SU-DHL-6 (cell line): ENCODE measurements around the gene ZNF148.

Experiments
- H2AFZ ChIP-seq: fragments of 200-600 bp; sonication (generic); 2 replicates; pipeline ENCODE4 v1.6.1; 2014; ENCODE audit warnings: low read depth, mild to moderate bottlenecking, moderate library complexity, mixed read lengths, antibody characterized with exemption, low read length; ENCODE audit not compliant: severe bottlenecking
- H3F3A ChIP-seq: fragments of 200-600 bp; shearing (Covaris generic); 2 replicates; pipeline ENCODE4 v1.6.0; 2016; ENCODE audit warnings: antibody characterized with exemption, mild to moderate bottlenecking; ENCODE audit not compliant: insufficient read depth
- H3K27ac ChIP-seq: fragments of 200-600 bp; sonication (generic); 2 replicates; pipeline ENCODE4 v1.5.1; 2016; ENCODE audit warnings: low read depth, mild to moderate bottlenecking, low read length, moderate library complexity, mixed read lengths
- H3K27me3 ChIP-seq: fragments of 200-600 bp; sonication (generic), shearing (Covaris generic); 2 replicates; pipeline ENCODE4 v1.6.0; 2014; ENCODE audit warnings: mild to moderate bottlenecking, low read length
- H3K36me3 ChIP-seq: fragments of 200-600 bp; sonication (generic); 2 replicates; pipeline ENCODE4 v1.6.1; 2014; ENCODE audit warnings: mild to moderate bottlenecking, low read length, mixed read lengths
- H3K4me2 ChIP-seq: fragments of 300-600, 200-600 bp; shearing (Covaris generic), sonication (generic); 2 replicates; pipeline ENCODE4 v1.6.0; 2014; ENCODE audit warnings: low read length, low read depth, mild to moderate bottlenecking; ENCODE audit not compliant: poor library complexity, severe bottlenecking
- H3K4me3 ChIP-seq: fragments of 200-600 bp; sonication (generic); 2 replicates; pipeline ENCODE4 v1.5.1; 2014; ENCODE audit warnings: antibody characterized with exemption, low read length, mild to moderate bottlenecking, mixed read lengths; ENCODE audit not compliant: insufficient read depth, poor library complexity, severe bottlenecking
- H3K79me2 ChIP-seq: fragments of 200-600 bp; sonication (generic); 2 replicates; pipeline ENCODE4 v1.6.1; 2014; ENCODE audit warnings: mild to moderate bottlenecking, low read length, moderate library complexity; ENCODE audit not compliant: insufficient read depth
- H3K9ac ChIP-seq: fragments of 200-600 bp; sonication (generic); 2 replicates; pipeline ENCODE4 v1.7.0; 2014; ENCODE audit warnings: mild to moderate bottlenecking, low read length
- H3K9me2 ChIP-seq: fragments of 200-600 bp; sonication (generic); replicated peaks from 2 replicates; pipeline ENCODE4 v1.6.1; 2014; ENCODE audit warnings: low read length; ENCODE audit not compliant: insufficient read depth
- H3K9me3 ChIP-seq: fragments of 200-600 bp; sonication (generic); 2 replicates; pipeline ENCODE4 v1.6.1; 2014; ENCODE audit warnings: low read length, mixed read lengths; ENCODE audit not compliant: insufficient read depth
- H4K20me1 ChIP-seq: fragments of 200-600 bp; sonication (generic); 2 replicates; pipeline ENCODE4 v1.6.1; 2014; ENCODE audit warnings: low read depth, mild to moderate bottlenecking, antibody characterized with exemption, low read length, moderate library complexity, mixed read lengths
- EZH2phosphoT487 ChIP-seq: fragments of 200-600 bp; sonication (generic), shearing (Covaris generic); conservative IDR thresholded peaks from 2 replicates; pipeline ENCODE4 v1.6.1; 2018; ENCODE audit warnings: mild to moderate bottlenecking, antibody characterized with exemption, low read length, moderate library complexity, mixed read lengths
- TF ChIP-seq, protein P1 (sequence below): fragments of 200-600 bp; sonication (generic); IDR thresholded peaks from one replicate; pipeline ENCODE4 v1.5.1; 2017; ENCODE audit warnings: antibody characterized with exemption, mild to moderate bottlenecking, low read length, moderate library complexity; ENCODE audit not compliant: insufficient read depth, poor library complexity, severe bottlenecking

Gene ZNF148

DNA sequence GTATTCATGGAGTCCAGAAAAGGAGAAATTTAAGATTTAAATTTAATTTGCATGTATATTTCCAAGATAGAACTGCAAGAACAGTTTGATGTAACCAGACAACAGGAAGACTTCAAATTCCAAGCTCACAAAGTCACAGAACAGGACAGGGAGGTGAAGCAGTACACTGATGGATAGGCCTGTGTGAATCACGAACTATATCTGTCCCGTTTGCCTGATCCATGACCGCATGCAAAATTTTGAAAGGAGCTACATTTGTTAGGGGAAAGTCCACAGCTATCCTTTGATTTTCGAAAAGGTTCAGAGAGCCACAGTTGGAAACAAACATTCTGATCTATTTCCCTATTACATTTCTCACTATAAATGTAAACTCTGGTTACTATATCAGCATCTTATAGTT, 83.1 kb downstream of the ZNF148 start:
- no peak overlapping the region for H3K4me3 ChIP-seq
- no peaks in the 10 kb centered on the region for H3K9me3 ChIP-seq
- H2AFZ ChIP-seq, result no peak overlapping the region
- peaks cover 76% of the 10 kb centered on the region for H3K79me2 ChIP-seq
- no peak overlapping the region for H3K9ac ChIP-seq
- TF ChIP-seq EZH2phosphoT487, result no peak
- TF ChIP-seq, protein P1, sequence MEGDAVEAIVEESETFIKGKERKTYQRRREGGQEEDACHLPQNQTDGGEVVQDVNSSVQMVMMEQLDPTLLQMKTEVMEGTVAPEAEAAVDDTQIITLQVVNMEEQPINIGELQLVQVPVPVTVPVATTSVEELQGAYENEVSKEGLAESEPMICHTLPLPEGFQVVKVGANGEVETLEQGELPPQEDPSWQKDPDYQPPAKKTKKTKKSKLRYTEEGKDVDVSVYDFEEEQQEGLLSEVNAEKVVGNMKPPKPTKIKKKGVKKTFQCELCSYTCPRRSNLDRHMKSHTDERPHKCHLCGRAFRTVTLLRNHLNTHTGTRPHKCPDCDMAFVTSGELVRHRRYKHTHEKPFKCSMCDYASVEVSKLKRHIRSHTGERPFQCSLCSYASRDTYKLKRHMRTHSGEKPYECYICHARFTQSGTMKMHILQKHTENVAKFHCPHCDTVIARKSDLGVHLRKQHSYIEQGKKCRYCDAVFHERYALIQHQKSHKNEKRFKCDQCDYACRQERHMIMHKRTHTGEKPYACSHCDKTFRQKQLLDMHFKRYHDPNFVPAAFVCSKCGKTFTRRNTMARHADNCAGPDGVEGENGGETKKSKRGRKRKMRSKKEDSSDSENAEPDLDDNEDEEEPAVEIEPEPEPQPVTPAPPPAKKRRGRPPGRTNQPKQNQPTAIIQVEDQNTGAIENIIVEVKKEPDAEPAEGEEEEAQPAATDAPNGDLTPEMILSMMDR, result no peak
- H3K9me2 ChIP-seq, result no peaks in the 10 kb centered on the region
- H3K36me3 ChIP-seq, result 0 out of 2 replicates have a peak, but pooled peaks cover 11% of the 10 kb centered on the region
- peaks cover 3% of the 10 kb centered on the region; the same call in 1 of the 2 replicates for H4K20me1 ChIP-seq
- no peak overlapping the region for H3K4me2 ChIP-seq
- H3F3A ChIP-seq, result no peaks in the 10 kb centered on the region
- H3K27me3 ChIP-seq, result no peaks in the 10 kb centered on the region
- H3K27ac ChIP-seq, result no peak overlapping the region

DNA sequence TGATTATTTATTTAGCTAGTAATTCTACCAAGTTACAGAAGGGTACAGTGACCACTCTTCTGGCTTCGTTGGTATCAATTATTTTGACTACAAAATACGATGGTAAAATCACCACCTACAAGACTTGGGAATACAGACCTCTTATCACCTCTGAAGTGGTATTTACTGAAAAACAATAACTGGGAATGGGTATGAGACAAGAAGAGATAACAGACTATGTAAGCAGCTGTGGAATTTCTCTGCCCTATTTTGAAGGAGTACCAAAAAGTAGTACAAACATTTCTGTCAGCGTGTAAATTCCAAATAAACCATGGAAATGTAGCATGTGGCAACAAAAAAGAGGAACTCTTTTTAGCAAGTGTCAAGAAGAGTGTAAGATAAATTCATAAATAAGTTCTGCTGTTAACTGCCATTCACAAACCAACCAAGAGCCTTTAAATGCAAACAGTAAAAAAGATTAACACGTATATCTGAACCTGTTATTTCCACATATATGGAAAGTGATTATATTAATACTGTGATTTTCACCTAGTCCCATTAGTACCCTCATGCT, 85.6 kb downstream of the ZNF148 start:
- H3K4me3 ChIP-seq, result no peak overlapping the region
- H3K4me2 ChIP-seq, result no peak overlapping the region
- TF ChIP-seq, protein P1, result no peak
- no peak for TF ChIP-seq EZH2phosphoT487
- no peak overlapping the region for H3K9ac ChIP-seq
- H3K9me2 ChIP-seq, result no peaks in the 10 kb centered on the region
- no peaks in the 10 kb centered on the region for H3K27me3 ChIP-seq
- H3K27ac ChIP-seq, result no peak overlapping the region
- peaks cover 18% of the 10 kb centered on the region; the same call in 1 of the 2 replicates for H3K36me3 ChIP-seq
- no peak overlapping the region for H2AFZ ChIP-seq
- H3F3A ChIP-seq, result no peaks in the 10 kb centered on the region
- H3K79me2 ChIP-seq, result peaks cover 61% of the 10 kb centered on the region
- H4K20me1 ChIP-seq, result no peaks in the 10 kb centered on the region; the same call in 1 of the 2 replicates
- H3K9me3 ChIP-seq, result no peaks in the 10 kb centered on the region

DNA sequence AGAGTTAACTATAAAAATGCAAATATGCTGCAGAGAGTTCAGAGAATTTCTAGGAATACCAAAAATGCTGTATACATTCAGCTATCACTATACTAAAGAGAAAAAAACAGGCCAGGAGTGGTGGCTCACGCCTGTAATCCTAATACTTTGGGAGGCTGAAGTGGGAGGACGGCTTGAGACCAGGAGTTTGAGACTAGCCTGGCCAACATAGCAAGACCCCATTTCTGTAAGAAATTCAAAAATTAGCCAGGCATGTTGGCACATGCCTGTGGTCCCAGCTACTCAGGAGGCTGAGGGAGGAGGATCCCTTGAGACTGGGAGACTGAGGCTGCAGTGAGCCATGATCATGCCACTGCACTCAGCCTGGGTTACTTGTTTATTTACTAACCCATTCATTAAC, 87.9 kb downstream of the ZNF148 start:
- Histone ChIP-seq H3K9me3 (no peaks in the 10 kb centered on the region), H3K27ac (no peak overlapping the region), H3K4me3 (no peak overlapping the region), H4K20me1 (no peaks in the 10 kb centered on the region; the same call in 1 of the 2 replicates), H3K4me2 (no peak overlapping the region), H3K9ac (no peak overlapping the region), H3F3A (no peaks in the 10 kb centered on the region), H3K27me3 (no peaks in the 10 kb centered on the region), H3K36me3 (peaks cover 13% of the 10 kb centered on the region; the same call in 1 of the 2 replicates), H3K79me2 (peaks cover 50% of the 10 kb centered on the region), H2AFZ (no peak overlapping the region), H3K9me2 (no peaks in the 10 kb centered on the region)
- TF ChIP-seq, protein P1, result no peak
- no peak for TF ChIP-seq EZH2phosphoT487
